K562 (cell line): ENCODE measurements around the gene BHLHE40. TPM values are rescaled to one million over a fixed set of nuclear protein-coding genes. Genes with fewer than 3 reads are reported as not detected.

Experiments
- BRF1 ChIP-seq: IDR thresholded peaks from 3 replicates; pipeline ENCODE4 v1.6.1; 2011; ENCODE audit warnings: borderline replicate concordance, mild to moderate bottlenecking; ENCODE audit not compliant: insufficient read length; ENCODE audit errors: extremely low read depth
- CBX5 ChIP-seq: IDR thresholded peaks from 2 replicates; pipeline ENCODE4 v1.6.1; 2014; ENCODE audit warnings: low read depth, borderline replicate concordance
- CHD1 ChIP-seq: fragments of 200-600 bp; sonication (generic); IDR thresholded peaks from one replicate; pipeline ENCODE4 v1.6.1; 2012; ENCODE audit warnings: mild to moderate bottlenecking, moderate library complexity, low read length, inconsistent platforms
- CREBBP ChIP-seq: IDR thresholded peaks from one replicate; pipeline ENCODE4 v1.6.1; 2012; ENCODE audit warnings: low read depth, mild to moderate bottlenecking, control low read depth, inconsistent platforms, low read length
- DDX20 ChIP-seq: fragments of 450-650 bp; IDR thresholded peaks from 2 replicates; pipeline ENCODE4 v1.6.1; 2016; ENCODE audit warnings: missing genetic modification characterization, low read depth, mild to moderate bottlenecking, missing compliant biosample characterization, moderate library complexity
- HLTF ChIP-seq: fragments of 450-650 bp; IDR thresholded peaks from 2 replicates; pipeline ENCODE4 v1.6.1; 2016
- MTF1 ChIP-seq: fragments of 250-450 bp; sonication (Bioruptor Pico); IDR thresholded peaks from 2 replicates; pipeline ENCODE4 v1.9.0; 2021; ENCODE audit warnings: moderate library complexity, mild to moderate bottlenecking, inconsistent platforms, borderline replicate concordance
- MYBL2 ChIP-seq, 2 experiments: fragments of 450-650 bp in 1 of 2; sonication (generic) in 1 of 2; formaldehyde crosslinking in 1 of 2; IDR thresholded peaks; 2 replicates each; pipeline versions ENCODE4 v1.6.1 to v1.8.1; 2017 to 2022; ENCODE audit warnings: borderline replicate concordance in 1 of 2, inconsistent platforms in 1 of 2, low read depth in 1 of 2, mild to moderate bottlenecking in 1 of 2, missing genetic modification reagents in 1 of 2, moderate library complexity in 1 of 2
- NCOA2 ChIP-seq, 2 experiments: fragments of 450-650 bp; IDR thresholded peaks; 2 replicates each; pipeline ENCODE4 v1.6.1; 2018; ENCODE audit warnings: mild to moderate bottlenecking in 2 of 2, moderate library complexity in 1 of 2; ENCODE audit not compliant: partially characterized antibody in 2 of 2
- NKRF ChIP-seq: fragments of 450-650 bp; IDR thresholded peaks from 2 replicates; pipeline ENCODE4 v1.6.1; 2016; ENCODE audit warnings: borderline replicate concordance
- PCBP2 ChIP-seq: fragments of 200-400 bp; formaldehyde crosslinking; IDR thresholded peaks from 2 replicates; pipeline ENCODE4 v1.6.1; 2018; ENCODE audit warnings: low read length, low read depth, mild to moderate bottlenecking, moderate library complexity; ENCODE audit not compliant: poor library complexity, severe bottlenecking
- RFX1 ChIP-seq: fragments of 450-650 bp; IDR thresholded peaks from 2 replicates; pipeline ENCODE4 v1.6.1; 2016; ENCODE audit warnings: mild to moderate bottlenecking, moderate library complexity
- SETDB1 ChIP-seq: IDR thresholded peaks from one replicate; pipeline ENCODE4 v1.6.1; 2012; ENCODE audit warnings: low read length, control low read depth, inconsistent platforms
- THAP7 ChIP-seq: fragments of 250-450 bp; sonication (Bioruptor Pico); IDR thresholded peaks from 2 replicates; pipeline ENCODE4 v1.5.0; 2021
- ZBTB1 ChIP-seq: sonication (generic); formaldehyde crosslinking; IDR thresholded peaks from 2 replicates; pipeline ENCODE4 v1.8.1; 2023; ENCODE audit warnings: missing genetic modification reagents, low read depth, mild to moderate bottlenecking, borderline replicate concordance
- ZBTB2 ChIP-seq: fragments of 450-650 bp; IDR thresholded peaks from 2 replicates; pipeline ENCODE4 v1.6.1; 2016; ENCODE audit warnings: antibody characterized with exemption
- ZBTB7A ChIP-seq: IDR thresholded peaks from 2 replicates; pipeline ENCODE4 v1.6.1; 2011; ENCODE audit warnings: low read depth, mild to moderate bottlenecking, low read length, moderate library complexity, borderline replicate concordance; ENCODE audit not compliant: control insufficient read depth
- ZKSCAN1 ChIP-seq: fragments of 150-350 bp; IDR thresholded peaks from 2 replicates; pipeline ENCODE4 v1.6.1; 2016; ENCODE audit warnings: low read depth, low read length
- ZNF133 ChIP-seq: fragments of 250-450 bp; sonication (Bioruptor Pico); IDR thresholded peaks from 2 replicates; pipeline ENCODE4 v1.4.0; 2020; ENCODE audit warnings: mild to moderate bottlenecking
- ZNF134 ChIP-seq: fragments of 250-450 bp; sonication (Bioruptor Pico); conservative IDR thresholded peaks from 2 replicates; pipeline ENCODE4 v1.4.0; 2020
- ZNF583 ChIP-seq: fragments of 250-450 bp; sonication (Bioruptor Pico); IDR thresholded peaks from 2 replicates; pipeline ENCODE4 v1.4.0; 2020
- ZNF764 ChIP-seq: fragments of 250-450 bp; sonication (Bioruptor Pico); IDR thresholded peaks from 2 replicates; pipeline ENCODE4 v1.4.0; 2020; ENCODE audit warnings: low read depth, mild to moderate bottlenecking, moderate library complexity
- ZNF780A ChIP-seq: fragments of 250-450 bp; sonication (Bioruptor Pico); IDR thresholded peaks from 2 replicates; pipeline ENCODE4 v1.5.0; 2021; ENCODE audit warnings: mild to moderate bottlenecking
- polyA plus RNA-seq, 8 experiments: library from polyadenylated mRNA; depleted of rRNA in 4 of 8; stranded (reverse) in 5 of 8; unstranded in 3 of 8; fragments of >200 nt; fragmentation: Nextera tagmentation in 2 of 8; fragmentation: Illumina TruSeq in 1 of 8; extraction: Ambion mirVana in 2 of 8; extraction: Trizol in 1 of 8; gene quantifications; 2 replicates each; pipeline versions ENCODE4 v1.2.1 to v1.2.3, GENCODE V29; 2011 to 2014; ENCODE audit warnings: inconsistent platforms in 1 of 8, missing spikeins in 1 of 8
- total RNA-seq, 7 experiments: library from RNA; depleted of rRNA in 6 of 7; stranded (reverse); fragments of >200 nt in 6 of 7; fragmentation: Illumina TruSeq in 2 of 7; extraction: Trizol in 2 of 7; gene quantifications; 2 replicates each; pipeline versions ENCODE4 v1.2.1 to v1.2.3, GENCODE V29; 2011 to 2021; ENCODE audit warnings: low replicate concordance in 1 of 7

BHLHE40 gene
- total and polyA plus RNA-seq, 9 of the 15 experiments (the other 6 are each of a cell fraction or from before 2014, with no cell fraction given), result 12.0 to 83.9 (median 31.4) TPM

GRCh38 chr3:4981665-4982494 is 2.6 kb downstream of the BHLHE40 start (continued):
- TF ChIP-seq PCBP2 (no peak), ZKSCAN1 (no peak), MYBL2 (IDR thresholded peaks at IDR 0.05; ENCODE audit: low read depth) (no peak), MYBL2 (CRISPR knock-in tag; IDR thresholded peaks at IDR 0.05; ENCODE audit: borderline replicate concordance) (no peak), CREBBP (no peak), ZNF764 (CRISPR knock-in tag) (no peak), NCOA2 (IDR thresholded peaks at IDR 0.05; ENCODE audit: partially characterized antibody in 2 of 2) (no peak), SETDB1 (no peak), CBX5 (no peak), CHD1 (peak; percentile 62), NKRF (peak; percentile 14; the same call in 1 of the 2 replicates), ZBTB2 (no peak), ZBTB7A (no peak), BRF1 (no peak), RFX1 (no peak), THAP7 (CRISPR knock-in tag) (no peak), ZNF780A (no peak), MTF1 (CRISPR knock-in tag) (no peak), ZNF583 (no peak), ZNF133 (CRISPR knock-in tag) (no peak), DDX20 (tag) (no peak), ZBTB1 (CRISPR knock-in tag) (no peak), ZNF134 (CRISPR knock-in tag) (no peak), HLTF (no peak)
